Measurements from ENCODE around the gene NRXN2.

The NRXN2 gene

DNA sequence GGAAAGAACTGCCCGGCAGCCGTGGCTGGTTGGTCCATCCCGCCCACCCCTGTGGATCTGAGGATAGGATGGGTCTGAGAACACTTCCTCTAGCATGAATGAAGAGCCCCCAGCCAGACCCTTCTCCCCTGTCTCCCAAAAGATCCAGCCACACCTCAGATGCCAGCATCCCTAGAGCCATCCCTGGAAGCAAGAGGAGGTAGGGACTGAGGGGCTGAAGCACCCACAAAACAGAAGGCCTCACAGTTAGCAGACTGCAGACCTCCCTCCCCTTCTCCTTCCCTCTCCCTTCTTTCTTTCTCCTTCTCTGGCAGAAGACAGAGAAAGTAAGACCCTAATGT, 1.7 kb downstream of the NRXN2 start:
- no peak overlapping the region for H3K27ac ChIP-seq (ENCODE audit: low read depth, low read length)
- no peak for DNase-seq
- no peak overlapping the region for H4K8ac ChIP-seq (ENCODE audit: low read depth, low read length)
- no peak overlapping the region for H2BK5ac ChIP-seq (ENCODE audit: low read length)
- H3K27me3 ChIP-seq (ENCODE audit: insufficient read depth, low read length, poor library complexity), result peaks cover 6% of the 10 kb centered on the region
- H3K36me3 ChIP-seq (ENCODE audit: control insufficient read depth, insufficient read depth, low read length), result no peaks in the 10 kb centered on the region
- no peak overlapping the region for H4K5ac ChIP-seq (ENCODE audit: low read length)
- WGBS (ENCODE audit: extremely low coverage, insufficient coverage, low lambda C conversion rate), result no CpG with 5 or more reads among the region's 3 CpGs
- no peak overlapping the region for H2BK15ac ChIP-seq (replicated peaks; ENCODE audit: low read depth)
- no peak overlapping the region for H3K23ac ChIP-seq (ENCODE audit: low read length)
- peaks cover under 1% of the 10 kb centered on the region for H3K4me1 ChIP-seq (ENCODE audit: control insufficient read depth, low read depth, low read length)
- H3K18ac ChIP-seq (ENCODE audit: low read length), result no peak overlapping the region
- no peak overlapping the region for H3K4me3 ChIP-seq (ENCODE audit: low read length)
- H3K4ac ChIP-seq (ENCODE audit: low read depth, low read length), result no peak overlapping the region
- H3K79me1 ChIP-seq (ENCODE audit: low read length), result no peaks in the 10 kb centered on the region
- H3K56ac ChIP-seq (ENCODE audit: low read length), result no peak overlapping the region
- H3K79me2 ChIP-seq (ENCODE audit: control insufficient read depth, insufficient read depth, low read length), result no peaks in the 10 kb centered on the region
- H2BK120ac ChIP-seq (ENCODE audit: low read depth, low read length), result no peak overlapping the region
- no peak overlapping the region for H3K9ac ChIP-seq (ENCODE audit: low read length)
- H2AK5ac ChIP-seq (ENCODE audit: low read length), result no peak overlapping the region
- no peak overlapping the region for H3K4me2 ChIP-seq (ENCODE audit: low read length)

DNA sequence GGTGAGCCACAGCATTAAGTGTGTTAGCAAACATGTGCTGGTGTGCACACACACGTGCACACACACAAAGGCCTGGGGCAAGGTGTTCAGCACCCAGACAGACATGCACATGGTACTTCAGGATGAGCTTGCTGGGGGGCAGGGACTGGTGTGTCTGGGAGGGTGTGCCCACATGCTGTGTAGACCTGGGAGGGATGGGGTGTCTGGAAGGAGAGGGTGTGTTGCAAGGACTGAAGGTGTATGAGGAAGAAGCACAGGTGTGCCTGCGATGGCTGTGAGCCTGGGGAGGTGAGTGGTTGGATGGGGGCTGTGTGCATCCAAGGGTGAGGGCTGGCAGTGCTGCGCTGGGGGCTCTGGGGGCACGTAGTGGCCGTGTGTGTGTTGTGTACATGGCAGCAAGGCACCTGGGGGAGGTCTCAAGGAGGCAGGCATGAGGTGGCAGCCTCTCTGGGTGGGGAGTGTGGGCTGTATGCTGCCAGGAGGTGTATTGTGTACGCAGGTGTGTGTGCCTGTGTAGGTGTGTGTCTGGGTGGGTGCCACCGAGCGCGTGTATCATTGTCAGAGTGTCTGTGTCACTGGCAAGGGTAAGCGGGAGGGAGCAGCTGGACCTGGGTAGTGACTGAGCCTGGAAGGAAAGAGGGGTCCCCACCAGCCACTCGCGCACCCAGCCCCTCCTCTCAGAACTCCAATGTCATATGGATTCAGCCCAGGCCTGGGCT, 2.2 kb downstream of the NRXN2 start:
- Histone ChIP-seq H3K9ac (ENCODE audit: low read length) (no peak overlapping the region), H3K36me3 (ENCODE audit: control insufficient read depth, insufficient read depth, low read length) (no peaks in the 10 kb centered on the region), H3K23ac (ENCODE audit: low read length) (no peak overlapping the region), H3K79me2 (ENCODE audit: control insufficient read depth, insufficient read depth, low read length) (no peaks in the 10 kb centered on the region), H2BK120ac (ENCODE audit: low read depth, low read length) (no peak overlapping the region), H2BK5ac (ENCODE audit: low read length) (no peak overlapping the region), H3K56ac (ENCODE audit: low read length) (no peak overlapping the region), H3K4ac (ENCODE audit: low read depth, low read length) (no peak overlapping the region), H2BK15ac (replicated peaks; ENCODE audit: low read depth) (no peak overlapping the region), H3K27ac (ENCODE audit: low read depth, low read length) (no peak overlapping the region), H4K8ac (ENCODE audit: low read depth, low read length) (no peak overlapping the region), H3K79me1 (ENCODE audit: low read length) (no peaks in the 10 kb centered on the region), H3K4me1 (ENCODE audit: control insufficient read depth, low read depth, low read length) (no peaks in the 10 kb centered on the region), H3K4me2 (ENCODE audit: low read length) (no peak overlapping the region), H4K5ac (ENCODE audit: low read length) (no peak overlapping the region), H2AK5ac (ENCODE audit: low read length) (no peak overlapping the region), H3K27me3 (ENCODE audit: insufficient read depth, low read length, poor library complexity) (peaks cover 6% of the 10 kb centered on the region), H3K18ac (ENCODE audit: low read length) (no peak overlapping the region), H3K4me3 (ENCODE audit: low read length) (no peak overlapping the region)
- no CpG with 5 or more reads among the region's 12 CpGs for WGBS (ENCODE audit: extremely low coverage, insufficient coverage, low lambda C conversion rate)
- no peak for DNase-seq

GRCh38 chr11:64720167-64720566, 2.8 kb downstream of the NRXN2 start:
- no CpG with 5 or more reads among the region's 9 CpGs for WGBS (ENCODE audit: extremely low coverage, insufficient coverage, low lambda C conversion rate)
- peaks cover 6% of the 10 kb centered on the region for H3K27me3 ChIP-seq (ENCODE audit: insufficient read depth, low read length, poor library complexity)
- H4K5ac ChIP-seq (ENCODE audit: low read length), result no peak overlapping the region
- no peak overlapping the region for H4K8ac ChIP-seq (ENCODE audit: low read depth, low read length)
- H3K4me3 ChIP-seq (ENCODE audit: low read length), result no peak overlapping the region
- no peak overlapping the region for H3K4me2 ChIP-seq (ENCODE audit: low read length)
- H3K4ac ChIP-seq (ENCODE audit: low read depth, low read length), result no peak overlapping the region
- no peak overlapping the region for H2BK120ac ChIP-seq (ENCODE audit: low read depth, low read length)
- no peak overlapping the region for H3K18ac ChIP-seq (ENCODE audit: low read length)
- H2BK15ac ChIP-seq (replicated peaks; ENCODE audit: low read depth), result no peak overlapping the region
- H2BK5ac ChIP-seq (ENCODE audit: low read length), result no peak overlapping the region
- no peaks in the 10 kb centered on the region for H3K4me1 ChIP-seq (ENCODE audit: control insufficient read depth, low read depth, low read length)
- H3K79me2 ChIP-seq (ENCODE audit: control insufficient read depth, insufficient read depth, low read length), result no peaks in the 10 kb centered on the region
- no peaks in the 10 kb centered on the region for H3K79me1 ChIP-seq (ENCODE audit: low read length)
- DNase-seq, result no peak
- no peaks in the 10 kb centered on the region for H3K36me3 ChIP-seq (ENCODE audit: control insufficient read depth, insufficient read depth, low read length)
- H3K9ac ChIP-seq (ENCODE audit: low read length), result no peak overlapping the region
- H3K56ac ChIP-seq (ENCODE audit: low read length), result no peak overlapping the region
- no peak overlapping the region for H3K23ac ChIP-seq (ENCODE audit: low read length)
- no peak overlapping the region for H3K27ac ChIP-seq (ENCODE audit: low read depth, low read length)
- no peak overlapping the region for H2AK5ac ChIP-seq (ENCODE audit: low read length)

GRCh38 chr11:64719406-64719805, 3.6 kb downstream of the NRXN2 start:
- Histone ChIP-seq H3K4ac (ENCODE audit: low read depth, low read length) (no peak overlapping the region), H3K36me3 (ENCODE audit: control insufficient read depth, insufficient read depth, low read length) (no peaks in the 10 kb centered on the region), H3K4me2 (ENCODE audit: low read length) (no peak overlapping the region), H3K79me1 (ENCODE audit: low read length) (no peaks in the 10 kb centered on the region), H3K9ac (ENCODE audit: low read length) (no peak overlapping the region), H3K23ac (ENCODE audit: low read length) (no peak overlapping the region), H3K27ac (ENCODE audit: low read depth, low read length) (no peak overlapping the region), H3K56ac (ENCODE audit: low read length) (no peak overlapping the region), H2BK15ac (replicated peaks; ENCODE audit: low read depth) (no peak overlapping the region), H4K8ac (ENCODE audit: low read depth, low read length) (no peak overlapping the region), H2BK5ac (ENCODE audit: low read length) (no peak overlapping the region), H3K79me2 (ENCODE audit: control insufficient read depth, insufficient read depth, low read length) (no peaks in the 10 kb centered on the region), H3K27me3 (ENCODE audit: insufficient read depth, low read length, poor library complexity) (peaks cover 7% of the 10 kb centered on the region), H3K18ac (ENCODE audit: low read length) (no peak overlapping the region), H2AK5ac (ENCODE audit: low read length) (no peak overlapping the region), H3K4me1 (ENCODE audit: control insufficient read depth, low read depth, low read length) (no peaks in the 10 kb centered on the region), H4K5ac (ENCODE audit: low read length) (no peak overlapping the region), H2BK120ac (ENCODE audit: low read depth, low read length) (no peak overlapping the region), H3K4me3 (ENCODE audit: low read length) (no peak overlapping the region)
- no peak for DNase-seq
- WGBS (ENCODE audit: extremely low coverage, insufficient coverage, low lambda C conversion rate), result no CpG with 5 or more reads among the region's 10 CpGs

GRCh38 chr11:64718780-64719124, 4.2 kb downstream of the NRXN2 start:
- Histone ChIP-seq H2BK5ac (ENCODE audit: low read length) (no peak overlapping the region), H2AK5ac (ENCODE audit: low read length) (no peak overlapping the region), H3K4me2 (ENCODE audit: low read length) (no peak overlapping the region), H3K4me1 (ENCODE audit: control insufficient read depth, low read depth, low read length) (no peaks in the 10 kb centered on the region), H4K8ac (ENCODE audit: low read depth, low read length) (no peak overlapping the region), H3K27ac (ENCODE audit: low read depth, low read length) (no peak overlapping the region), H3K23ac (ENCODE audit: low read length) (no peak overlapping the region), H2BK15ac (replicated peaks; ENCODE audit: low read depth) (no peak overlapping the region), H3K4me3 (ENCODE audit: low read length) (no peak overlapping the region), H3K56ac (ENCODE audit: low read length) (no peak overlapping the region), H3K36me3 (ENCODE audit: control insufficient read depth, insufficient read depth, low read length) (no peaks in the 10 kb centered on the region), H3K9ac (ENCODE audit: low read length) (no peak overlapping the region), H4K5ac (ENCODE audit: low read length) (no peak overlapping the region), H3K18ac (ENCODE audit: low read length) (no peak overlapping the region), H3K79me1 (ENCODE audit: low read length) (no peaks in the 10 kb centered on the region), H3K4ac (ENCODE audit: low read depth, low read length) (no peak overlapping the region), H2BK120ac (ENCODE audit: low read depth, low read length) (no peak overlapping the region), H3K79me2 (ENCODE audit: control insufficient read depth, insufficient read depth, low read length) (no peaks in the 10 kb centered on the region), H3K27me3 (ENCODE audit: insufficient read depth, low read length, poor library complexity) (peaks cover 11% of the 10 kb centered on the region)
- WGBS (ENCODE audit: extremely low coverage, insufficient coverage, low lambda C conversion rate), result no CpG with 5 or more reads among the region's 4 CpGs
- DNase-seq, result no peak

DNA sequence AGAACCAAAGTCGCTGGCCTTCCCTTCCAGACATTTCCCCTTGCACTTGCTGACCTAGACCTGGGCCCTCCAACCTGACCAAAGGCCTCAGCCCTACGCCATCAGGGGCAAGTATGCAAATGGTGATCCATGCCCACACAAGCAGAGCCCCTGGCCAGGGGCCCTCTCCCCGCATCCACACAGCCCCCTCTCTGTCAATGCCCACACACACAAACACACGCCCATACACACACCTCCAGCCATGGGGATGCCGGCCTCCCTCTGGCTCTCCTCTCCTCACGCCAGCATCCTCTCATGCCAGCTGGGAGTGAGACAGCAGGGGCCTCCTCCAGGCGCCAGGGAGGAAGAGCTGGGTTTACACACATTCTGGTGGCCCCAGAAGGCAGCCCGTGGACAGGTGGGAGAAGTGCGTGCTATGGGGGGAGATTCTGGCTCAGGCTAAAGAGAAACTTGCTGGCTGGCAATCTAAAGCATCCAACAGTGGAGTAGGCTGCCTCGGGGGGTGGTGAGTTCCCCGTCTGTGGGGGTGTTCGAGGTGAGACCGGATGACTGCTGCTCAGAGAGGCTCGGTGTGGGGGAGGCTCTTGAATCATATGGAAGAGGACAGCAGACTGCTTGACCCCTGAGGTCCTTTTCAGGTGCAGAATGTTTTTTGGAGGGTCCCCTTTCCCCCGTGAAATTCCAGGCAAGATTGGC, 4.8 kb downstream of the NRXN2 start:
- H2BK120ac ChIP-seq (ENCODE audit: low read depth, low read length), result no peak overlapping the region

More for the DNA sequence above, 4.8 kb downstream of the NRXN2 start:
- Histone ChIP-seq H4K8ac (ENCODE audit: low read depth, low read length) (no peak overlapping the region), H3K4me1 (ENCODE audit: control insufficient read depth, low read depth, low read length) (no peaks in the 10 kb centered on the region), H3K79me1 (ENCODE audit: low read length) (no peaks in the 10 kb centered on the region), H2AK5ac (ENCODE audit: low read length) (no peak overlapping the region), H3K56ac (ENCODE audit: low read length) (no peak overlapping the region), H3K27ac (ENCODE audit: low read depth, low read length) (no peak overlapping the region), H3K23ac (ENCODE audit: low read length) (no peak overlapping the region), H2BK5ac (ENCODE audit: low read length) (no peak overlapping the region), H4K5ac (ENCODE audit: low read length) (no peak overlapping the region), H3K79me2 (ENCODE audit: control insufficient read depth, insufficient read depth, low read length) (no peaks in the 10 kb centered on the region), H3K4me3 (ENCODE audit: low read length) (no peak overlapping the region), H3K4ac (ENCODE audit: low read depth, low read length) (no peak overlapping the region), H2BK15ac (replicated peaks; ENCODE audit: low read depth) (no peak overlapping the region), H3K36me3 (ENCODE audit: control insufficient read depth, insufficient read depth, low read length) (no peaks in the 10 kb centered on the region), H3K27me3 (ENCODE audit: insufficient read depth, low read length, poor library complexity) (peaks cover 13% of the 10 kb centered on the region), H3K18ac (ENCODE audit: low read length) (no peak overlapping the region), H3K9ac (ENCODE audit: low read length) (no peak overlapping the region), H3K4me2 (ENCODE audit: low read length) (no peak overlapping the region)
- no peak for DNase-seq
- WGBS (ENCODE audit: extremely low coverage, insufficient coverage, low lambda C conversion rate), result no CpG with 5 or more reads among the region's 15 CpGs

All from mesendoderm (in vitro differentiated cells).